Astrocyte of the cerebellum (primary cell): ENCODE data around the gene TAS2R7.

Experiments used
- DNase-seq: peaks from one replicate; pipeline ENCODE4 v3.0.0-alpha.2; 2011; ENCODE audit warnings: low read depth
- H3K4me3 ChIP-seq: 2 replicates; pipeline ENCODE4 v1.5.1; 2011; ENCODE audit warnings: mild to moderate bottlenecking, low read depth, low read length, moderate library complexity
- CTCF ChIP-seq: IDR thresholded peaks from 2 replicates; pipeline ENCODE4 v1.5.1; 2012; ENCODE audit warnings: low read length, low read depth, moderate library complexity, mild to moderate bottlenecking; ENCODE audit errors: missing control alignments
- in situ Hi-C: cut with HindIII; loops from 2 replicates; pipeline ENCODE4 v1.10.0; 2017; ENCODE audit warnings: low sequenced_read_pairs

Gene TAS2R7

GRCh38 chr12:10802587-10802986 lies at the start of gene TAS2R7:
Gene TAS2R7 (minus strand): TSS chr12:10802627. CDS start chr12:10802570, 57 bp downstream.
- no peak within 1 kb of the TSS for H3K4me3 ChIP-seq
- in situ Hi-C loops: no loop called here
- no peak for DNase-seq
- TF ChIP-seq CTCF: no peak

- H3K4me3 ChIP-seq: no peak overlapping the region
- DNase-seq: no peak
- in situ Hi-C loops: no loop called here
- TF ChIP-seq CTCF: no peak
These were observed 48.9 kb upstream of the TAS2R7 start for GRCh38 chr12:10851243-10851858.

GRCh38 chr12:10849425-10849878 lies 47.0 kb upstream of the TAS2R7 start, which contains the start of gene PRR4:
Gene PRR4 (minus strand): TSS chr12:10849475. CDS start chr12:10849437, 38 bp downstream.
- peak; percentile 41 for DNase-seq
- no peak within 1 kb of the TSS for H3K4me3 ChIP-seq
- no peak for TF ChIP-seq CTCF
- in situ Hi-C loops: no loop called here

GRCh38 chr12:10847744-10848143 lies 45.3 kb upstream of the TAS2R7 start:
- no peak overlapping the region for H3K4me3 ChIP-seq
- TF ChIP-seq CTCF: no peak
- no peak for DNase-seq
- in situ Hi-C loops: no loop called here

GRCh38 chr12:10842862-10843261 lies 40.4 kb upstream of the TAS2R7 start:
- in situ Hi-C loops: no loop called here
- no peak for DNase-seq
- TF ChIP-seq CTCF: no peak
- no peak overlapping the region for H3K4me3 ChIP-seq

GRCh38 chr12:10838461-10838860 lies 36.0 kb upstream of the TAS2R7 start:
- in situ Hi-C loops: no loop called here
- no peak for DNase-seq
- TF ChIP-seq CTCF: no peak
- no peak overlapping the region for H3K4me3 ChIP-seq

- TF ChIP-seq CTCF: no peak
- in situ Hi-C loops: no loop called here
- DNase-seq: no peak
- H3K4me3 ChIP-seq: no peak overlapping the region
These were observed 27.6 kb upstream of the TAS2R7 start for GRCh38 chr12:10829994-10830393.
